Cortex of kidney (tissue), 1 donor: ENCODE data around the gene NYAP1.
"Not testable (repeated sequence)": the region's sequence is repeated elsewhere in the genome, so short reads cannot be mapped to it uniquely, and the experiment has no call there.

ENCODE experiments used
- DNase-seq: peaks from one replicate; lab custom pipeline; 2025; lab: John Stamatoyannopoulos, UW

The NYAP1 gene

GRCh38 chr7:100483722-100484672 lies at the start of gene NYAP1:
Gene NYAP1, plus strand, starts transcription at chr7:100483927. Its CDS starts 1,385 bp downstream, at chr7:100485312.
- no peak for DNase-seq

- DNase-seq, result no peak
Observed at GRCh38 chr7:100434297-100435144, 49.2 kb upstream of the NYAP1 start.

- no peak for DNase-seq
Observed at GRCh38 chr7:100435401-100436304, 48.1 kb upstream of the NYAP1 start.

GRCh38 chr7:100437150-100438100 lies 46.3 kb upstream of the NYAP1 start:
- no peak for DNase-seq

- no peak for DNase-seq
Observed at GRCh38 chr7:100438172-100438571, 45.6 kb upstream of the NYAP1 start.

DNA sequence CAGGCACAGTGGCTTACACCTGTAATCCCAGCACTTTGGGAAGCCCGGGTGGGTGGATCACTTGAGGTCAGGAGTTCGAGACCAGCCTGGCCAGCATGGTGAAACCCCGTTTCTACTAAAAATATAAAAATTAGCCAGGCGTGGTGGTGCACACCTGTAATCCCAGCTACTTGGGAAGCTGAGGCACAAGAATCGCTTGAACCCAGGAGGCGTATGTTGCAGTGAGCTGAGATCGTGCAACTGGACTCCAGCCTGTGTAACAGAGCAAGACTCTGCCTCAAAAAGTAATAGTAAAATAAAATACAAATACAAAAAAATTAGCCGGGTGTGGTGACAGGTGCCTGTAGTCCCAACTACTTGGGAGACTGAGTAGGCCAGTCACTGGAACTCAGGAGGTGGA lies 45.0 kb upstream of the NYAP1 start:
- DNase-seq, result not testable (repeated sequence)

DNA sequence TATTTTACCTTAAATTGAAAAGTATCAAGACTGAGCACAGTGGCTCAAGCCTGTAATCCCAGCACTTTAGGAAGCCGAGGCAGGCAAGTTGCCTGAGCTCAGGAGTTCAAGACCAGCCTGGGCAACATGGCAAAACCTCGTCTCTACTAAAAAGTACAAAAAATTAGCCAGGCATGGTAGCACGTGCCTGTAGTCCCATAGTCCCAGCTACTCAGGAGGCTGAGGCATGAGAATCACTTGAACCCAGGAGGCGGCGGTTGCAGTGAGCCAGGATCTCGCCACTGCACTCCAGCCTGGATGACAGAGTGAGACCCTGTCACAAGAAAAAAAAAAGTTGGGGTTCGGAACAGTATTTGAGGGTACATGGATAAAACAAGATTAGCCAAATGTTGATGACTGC lies 44.5 kb upstream of the NYAP1 start:
- DNase-seq, result not testable (repeated sequence)

- DNase-seq, result no peak
Observed at GRCh38 chr7:100441641-100442535, 41.8 kb upstream of the NYAP1 start.

- DNase-seq, result no peak
Observed at GRCh38 chr7:100443096-100443840, 40.5 kb upstream of the NYAP1 start.

DNA sequence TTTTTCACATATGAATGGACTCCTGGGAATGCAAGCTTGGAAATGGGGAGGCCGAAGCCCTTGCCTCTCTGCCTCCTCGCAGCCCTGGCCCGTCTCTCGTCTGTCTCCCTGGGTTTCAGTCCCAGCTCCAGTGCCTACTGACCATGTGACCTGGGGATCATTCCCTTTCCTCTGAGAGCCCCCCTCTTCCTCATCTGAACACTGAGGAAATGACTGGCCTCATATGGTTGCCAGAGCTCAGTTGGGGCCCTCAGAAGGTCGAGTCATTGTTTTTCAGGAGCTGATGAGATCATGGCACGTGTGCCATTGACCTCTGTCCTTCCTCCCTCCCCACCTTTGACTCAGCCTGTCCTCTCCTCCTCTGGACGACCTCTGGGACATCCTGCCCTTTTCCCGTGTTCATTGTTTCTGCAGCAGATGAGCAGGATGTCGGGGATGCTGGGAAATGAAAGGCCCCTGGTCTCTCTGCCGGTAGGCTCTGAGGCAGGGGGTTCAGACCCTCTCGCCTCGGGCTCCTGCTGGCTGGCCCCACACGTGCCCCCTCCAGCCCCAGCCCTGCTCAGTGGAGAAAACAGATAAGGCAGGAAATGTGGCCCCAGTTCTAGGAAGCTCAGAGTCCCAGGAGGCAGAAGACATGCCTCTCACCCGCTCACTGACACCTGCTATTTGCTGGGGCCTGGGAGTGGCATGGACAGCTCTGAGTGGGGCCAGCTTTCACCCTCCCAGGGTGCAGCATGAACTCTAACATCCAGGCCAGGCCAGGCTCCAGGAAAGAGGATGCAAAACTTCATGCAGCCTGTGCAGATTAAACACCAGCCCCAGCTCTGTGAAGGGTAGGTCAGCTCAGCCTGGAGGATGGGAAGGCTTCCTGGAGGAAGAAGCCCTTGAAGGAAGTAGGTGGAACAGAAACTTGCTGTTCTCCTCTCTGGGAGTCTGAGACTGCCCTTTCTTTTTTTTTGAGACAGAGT lies 39.1 kb upstream of the NYAP1 start:
- no peak for DNase-seq

GRCh38 chr7:100446040-100446439 lies 37.7 kb upstream of the NYAP1 start:
- no peak for DNase-seq

GRCh38 chr7:100447363-100447762 lies 36.4 kb upstream of the NYAP1 start:
- DNase-seq, result not testable (repeated sequence)

DNA sequence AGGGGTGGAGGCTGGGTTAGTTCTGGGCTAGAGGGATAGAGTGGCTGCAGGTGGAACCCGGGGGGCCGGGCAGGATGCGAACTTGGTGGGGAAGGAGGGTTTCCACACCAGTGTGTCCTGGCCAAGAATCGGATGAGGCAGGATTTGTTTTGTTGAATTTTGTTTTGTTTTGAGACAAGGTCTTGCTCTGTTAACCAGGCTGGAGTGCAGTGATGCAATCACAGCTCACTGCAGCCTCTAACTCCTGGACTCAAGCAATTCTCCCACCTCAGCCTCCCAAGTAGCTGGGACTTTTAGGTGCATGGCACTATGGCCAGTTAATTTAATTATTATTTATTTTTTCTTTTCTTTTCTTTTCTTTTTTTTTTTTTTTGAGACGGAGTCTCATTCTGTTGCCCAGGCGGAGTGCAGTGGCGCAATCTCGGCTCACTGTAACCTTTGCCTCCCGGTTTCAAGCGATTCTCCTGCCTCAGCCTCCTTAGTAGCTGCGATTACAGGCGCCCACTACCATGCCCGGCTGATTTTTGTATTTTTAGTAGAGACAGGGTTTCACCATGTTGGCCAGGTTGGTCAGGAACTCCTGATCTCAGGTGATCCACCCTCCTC lies 34.4 kb upstream of the NYAP1 start:
- no peak for DNase-seq

DNA sequence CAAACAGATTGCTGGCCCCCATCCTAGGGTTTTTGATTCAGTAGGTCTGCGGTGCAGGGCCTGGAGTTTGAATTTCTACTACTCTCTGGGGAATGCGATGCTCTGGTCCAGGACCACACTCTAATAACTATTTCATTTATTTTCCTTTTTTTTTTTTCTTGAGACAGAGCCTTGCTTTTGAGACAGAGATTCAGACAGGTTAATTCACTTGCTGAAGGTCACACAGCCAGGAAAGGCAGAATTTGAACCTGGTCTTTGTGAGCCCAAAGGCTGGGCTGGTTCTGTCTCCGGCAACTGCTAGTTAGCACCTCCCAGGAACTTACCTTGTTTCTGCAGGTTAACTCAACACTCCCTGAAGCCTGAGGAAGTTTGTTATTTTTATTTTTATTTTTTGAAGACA lies 31.2 kb upstream of the NYAP1 start:
- no peak for DNase-seq

- DNase-seq, result not testable (repeated sequence)
Observed at GRCh38 chr7:100453854-100454253, 29.9 kb upstream of the NYAP1 start.

DNA sequence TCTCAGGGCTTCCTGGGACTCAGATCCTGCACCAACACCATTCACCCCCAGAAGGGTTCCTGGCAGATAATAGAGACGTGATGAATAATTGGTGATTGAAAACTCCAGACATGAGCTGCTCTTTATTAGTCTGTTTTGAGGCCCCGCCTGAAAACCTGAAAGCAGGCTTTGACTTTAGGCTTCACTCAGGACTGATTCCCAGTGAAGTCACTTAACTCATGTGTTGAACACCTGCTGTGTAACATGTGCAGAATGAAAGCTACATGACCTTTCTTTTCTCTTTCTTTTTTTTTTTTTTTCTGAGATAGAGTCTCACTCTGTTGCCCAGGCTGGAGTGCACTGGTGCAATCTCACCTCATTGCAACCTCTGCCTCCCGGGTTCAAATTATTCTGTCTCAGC lies 28.5 kb upstream of the NYAP1 start:
- DNase-seq, result no peak

DNA sequence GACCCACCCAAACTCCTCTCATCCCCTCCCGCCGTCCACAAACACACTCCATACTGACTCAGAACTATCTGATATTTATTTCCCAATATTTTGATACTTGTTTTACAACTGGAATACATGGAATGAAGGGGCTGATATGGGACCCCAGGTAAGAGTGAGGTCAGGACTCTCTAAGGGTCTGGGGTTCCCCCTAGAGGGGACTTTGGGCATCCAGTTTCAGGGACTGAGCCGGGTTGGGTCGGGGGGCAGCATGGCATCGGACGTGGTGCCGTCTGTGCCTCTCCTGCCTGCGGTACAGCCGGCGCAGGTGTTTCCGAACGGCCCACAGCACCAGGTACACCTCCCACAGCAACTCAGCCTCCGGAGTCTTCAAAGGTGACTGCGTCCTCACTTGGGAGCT lies 27.2 kb upstream of the NYAP1 start:
- DNase-seq, result no peak
